T-helper 2 cell (primary cell): Measurements from ENCODE around the gene MPRIP.
A peak's percentile ranks its signal among the peaks of the same experiment; 100 is the strongest.
"Not testable (repeated sequence)": the region's sequence is repeated elsewhere in the genome, so short reads cannot be mapped to it uniquely, and the experiment has no call there.

ENCODE experiments used
- DNase-seq, 5 experiments: peaks; one replicate each; pipeline versions ENCODE4 v3.0.0 to v3.0.0-alpha.2; 2012 to 2022
- total RNA-seq, 2 donors: gene quantifications; one replicate each; lab custom pipeline; 2026; lab: John Stamatoyannopoulos, UW

Gene MPRIP, protein sequence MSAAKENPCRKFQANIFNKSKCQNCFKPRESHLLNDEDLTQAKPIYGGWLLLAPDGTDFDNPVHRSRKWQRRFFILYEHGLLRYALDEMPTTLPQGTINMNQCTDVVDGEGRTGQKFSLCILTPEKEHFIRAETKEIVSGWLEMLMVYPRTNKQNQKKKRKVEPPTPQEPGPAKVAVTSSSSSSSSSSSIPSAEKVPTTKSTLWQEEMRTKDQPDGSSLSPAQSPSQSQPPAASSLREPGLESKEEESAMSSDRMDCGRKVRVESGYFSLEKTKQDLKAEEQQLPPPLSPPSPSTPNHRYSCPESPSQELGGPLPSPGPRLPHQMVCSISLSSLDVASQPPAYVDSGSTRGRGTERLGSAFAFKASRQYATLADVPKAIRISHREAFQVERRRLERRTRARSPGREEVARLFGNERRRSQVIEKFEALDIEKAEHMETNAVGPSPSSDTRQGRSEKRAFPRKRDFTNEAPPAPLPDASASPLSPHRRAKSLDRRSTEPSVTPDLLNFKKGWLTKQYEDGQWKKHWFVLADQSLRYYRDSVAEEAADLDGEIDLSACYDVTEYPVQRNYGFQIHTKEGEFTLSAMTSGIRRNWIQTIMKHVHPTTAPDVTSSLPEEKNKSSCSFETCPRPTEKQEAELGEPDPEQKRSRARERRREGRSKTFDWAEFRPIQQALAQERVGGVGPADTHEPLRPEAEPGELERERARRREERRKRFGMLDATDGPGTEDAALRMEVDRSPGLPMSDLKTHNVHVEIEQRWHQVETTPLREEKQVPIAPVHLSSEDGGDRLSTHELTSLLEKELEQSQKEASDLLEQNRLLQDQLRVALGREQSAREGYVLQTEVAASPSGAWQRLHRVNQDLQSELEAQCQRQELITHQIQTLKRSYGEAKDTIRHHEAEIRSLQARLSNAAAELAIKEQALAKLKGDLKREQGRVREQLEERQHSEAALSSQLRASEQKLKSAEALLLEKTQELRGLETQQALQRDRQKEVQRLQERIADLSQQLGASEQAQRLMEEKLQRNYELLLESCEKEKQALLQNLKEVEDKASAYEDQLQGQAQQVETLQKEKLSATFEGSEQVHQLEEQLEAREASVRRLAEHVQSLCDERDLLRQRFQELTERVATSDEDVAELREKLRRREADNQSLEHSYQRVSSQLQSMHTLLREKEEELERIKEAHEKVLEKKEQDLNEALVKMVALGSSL (N-terminal part only)
- 240 to 283 reads per million in 2 donors for total RNA-seq

DNA sequence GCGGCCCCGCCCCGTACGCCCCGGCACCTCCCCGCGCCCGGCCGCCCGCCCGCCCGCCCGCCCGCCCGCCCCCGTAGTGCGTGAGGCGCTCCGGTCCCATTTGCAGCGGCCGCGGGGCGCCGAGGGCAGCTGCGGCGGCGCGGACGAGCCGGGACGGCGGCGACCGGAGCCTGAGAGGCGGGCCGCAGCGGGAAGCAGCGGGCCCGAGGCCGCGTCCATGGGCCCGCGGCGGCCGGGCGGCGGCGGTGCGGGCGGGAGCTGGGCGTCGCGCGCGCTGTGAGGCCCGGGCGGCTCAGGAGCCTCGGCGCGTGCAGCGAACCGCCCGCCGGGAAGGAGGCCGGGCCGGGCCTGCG is at the start of gene MPRIP:
MPRIP (plus strand) TSS at position 74 of the 353 bp plus-strand sequence. CDS start 392 bp downstream, outside the sequence.
- DNase-seq = no peak

DNA sequence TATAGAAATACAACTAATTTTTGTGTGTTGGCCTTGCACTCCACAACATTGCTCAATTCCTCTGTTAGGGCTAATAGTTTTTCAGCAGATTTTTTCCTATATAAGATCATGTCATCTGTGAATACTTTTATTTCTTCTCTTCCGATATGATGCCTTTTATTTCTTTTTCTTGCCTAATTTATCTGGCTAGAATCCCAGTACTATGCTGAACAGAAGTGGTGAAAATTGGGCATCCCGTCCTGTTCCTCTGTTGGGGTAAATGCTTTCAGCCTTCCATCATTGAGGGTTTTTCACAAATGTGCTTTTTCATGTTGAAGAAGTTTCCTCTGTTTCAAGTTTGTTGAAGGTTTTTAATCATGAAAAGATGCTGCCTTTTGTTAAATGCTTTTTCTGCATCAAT is 47.6 kb upstream of the MPRIP start:
- no peak for DNase-seq

DNA sequence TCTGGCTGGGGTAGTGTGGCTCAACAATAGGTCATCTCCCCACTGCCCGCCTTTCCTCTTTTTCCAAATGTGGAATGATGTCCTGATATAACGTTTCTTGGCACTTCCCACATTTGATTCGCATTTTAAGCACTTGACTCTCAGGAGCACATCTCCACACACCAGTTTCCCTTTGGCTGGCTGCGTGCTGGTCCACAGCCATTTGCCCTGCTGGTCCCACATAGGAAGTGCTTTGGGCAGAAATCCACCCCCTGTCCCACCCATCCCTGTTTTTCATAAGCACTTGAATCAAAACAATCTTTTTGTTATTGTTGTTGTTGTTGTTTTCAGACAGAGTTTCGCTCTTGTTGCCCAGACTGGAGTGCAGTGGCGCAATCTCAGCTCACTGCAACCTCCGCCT is 46.3 kb upstream of the MPRIP start:
- DNase-seq = no peak

GRCh38 chr17:16996726-16997125 is 45.5 kb upstream of the MPRIP start:
- DNase-seq = not testable (repeated sequence)

DNA sequence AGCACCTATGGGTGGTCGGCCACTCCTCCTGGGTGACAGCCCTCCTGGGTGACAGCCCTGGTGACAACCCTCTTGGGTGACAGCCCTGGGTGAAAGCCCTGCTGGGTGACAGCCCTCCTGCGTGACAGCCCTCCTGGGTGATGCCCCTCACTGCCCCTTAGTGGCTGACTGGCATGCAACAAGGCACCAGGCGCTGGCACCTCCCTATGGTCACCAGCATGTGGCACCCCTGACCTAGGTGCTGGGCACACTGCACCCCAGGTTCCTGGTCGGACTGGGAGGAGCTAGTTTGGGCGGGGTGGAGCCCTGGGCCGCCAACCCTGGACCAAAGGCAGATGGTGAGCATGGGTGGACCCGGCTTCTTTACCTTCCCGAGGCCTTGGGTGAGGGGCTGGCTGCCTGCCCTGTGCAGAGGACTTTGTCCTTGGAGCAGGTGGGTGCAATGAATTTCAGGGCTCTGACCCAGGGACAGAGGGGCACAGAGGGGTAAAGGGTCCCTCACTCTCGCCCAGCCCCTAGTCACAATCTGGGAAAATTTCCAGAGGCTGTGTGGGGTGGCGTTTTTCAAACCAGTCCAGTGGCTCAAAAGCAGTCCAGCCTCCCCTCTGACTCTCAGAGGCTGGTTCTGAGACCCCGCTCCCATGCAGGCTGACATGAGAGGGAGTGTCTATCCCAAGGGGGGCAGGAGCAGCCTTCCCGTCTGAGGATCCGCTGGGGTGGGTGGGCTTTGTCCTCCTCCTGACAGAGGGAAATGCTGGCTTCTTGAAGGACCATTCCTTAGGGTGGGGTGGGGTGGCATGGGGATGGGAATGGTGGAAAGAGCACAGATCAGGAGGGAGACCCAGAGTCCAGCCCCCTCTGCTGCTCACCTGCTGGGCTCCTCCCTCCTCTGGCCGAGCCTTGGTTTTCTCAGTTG is 44.5 kb upstream of the MPRIP start:
- DNase-seq = peak in 1 of 5 experiments; percentile 62

- DNase-seq = no peak
These were observed 42.2 kb upstream of the MPRIP start for GRCh38 chr17:16999931-17000625.

DNA sequence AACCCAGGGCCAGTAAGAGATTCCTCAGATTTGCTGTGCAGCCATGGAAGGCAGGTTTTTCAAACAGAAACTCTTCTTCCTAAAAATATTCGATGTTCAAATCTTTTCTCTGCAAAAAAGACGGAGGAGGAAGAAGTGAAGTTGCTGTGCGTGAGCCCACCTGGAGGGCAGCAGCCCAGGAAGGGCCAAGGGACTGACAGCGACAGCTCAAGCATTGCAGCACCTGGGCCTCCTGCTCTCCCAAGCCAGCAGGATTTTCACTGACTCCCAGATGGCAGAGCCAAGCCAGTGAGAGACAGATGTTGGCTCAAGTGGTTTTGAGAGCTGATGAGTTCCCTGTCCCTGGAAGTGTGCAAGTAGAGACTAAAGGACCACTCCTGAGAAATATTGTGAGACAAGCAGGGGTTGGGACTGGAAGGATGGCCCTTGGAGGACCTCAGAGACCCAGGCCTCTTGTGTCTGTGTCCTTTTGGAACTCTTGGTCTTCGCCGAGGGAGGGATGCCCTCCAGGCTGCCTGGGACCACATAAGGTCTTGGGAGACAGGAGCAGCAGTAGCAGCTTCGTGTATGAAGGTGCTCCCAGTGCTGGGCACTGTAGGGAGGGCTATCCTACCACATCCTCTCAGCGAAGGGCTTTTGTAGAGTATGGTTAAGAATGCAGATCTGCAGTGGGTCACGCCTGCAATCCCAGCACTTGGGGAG is 41.0 kb upstream of the MPRIP start:
- no peak for DNase-seq

- DNase-seq = peak; percentile 56 to 70 (median 65)
These were observed 40.3 kb upstream of the MPRIP start for GRCh38 chr17:17001874-17002520.

GRCh38 chr17:17002731-17003715 is 39.2 kb upstream of the MPRIP start:
- DNase-seq = not testable (repeated sequence)

- DNase-seq = no peak
These were observed 37.8 kb upstream of the MPRIP start for GRCh38 chr17:17004251-17004996.

DNA sequence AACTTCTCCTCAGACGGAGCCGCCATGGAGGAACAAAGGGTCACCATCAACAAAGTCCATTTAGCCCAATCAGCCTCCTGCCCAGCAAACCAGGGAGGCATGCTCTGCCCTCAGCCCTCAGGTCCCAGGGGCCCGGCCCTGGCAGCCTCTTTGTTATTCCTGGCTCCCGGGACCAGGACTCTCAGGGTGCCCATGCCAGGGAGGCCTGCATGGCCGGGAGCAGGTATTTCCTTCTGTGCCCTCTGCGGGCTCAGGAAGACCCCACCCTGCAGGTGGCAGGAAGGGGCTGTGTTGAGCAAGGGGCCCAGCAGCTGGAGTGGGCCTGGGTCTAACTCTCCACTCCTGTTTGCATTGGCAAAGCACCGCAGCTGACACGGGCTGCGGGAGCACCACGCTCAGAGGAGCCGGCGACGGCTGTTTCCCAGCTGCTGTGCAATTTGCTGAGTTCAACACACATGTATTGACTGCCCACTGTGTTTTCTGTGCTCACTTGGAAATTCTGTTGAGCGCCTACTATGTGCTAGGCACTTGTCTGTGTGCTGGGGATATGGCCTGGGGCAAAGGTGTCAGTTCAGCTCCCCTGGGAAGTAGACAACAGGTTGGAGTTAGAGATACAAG is 37.2 kb upstream of the MPRIP start:
- DNase-seq = not testable (repeated sequence)

- DNase-seq = not testable (repeated sequence)
These were observed 34.4 kb upstream of the MPRIP start for GRCh38 chr17:17007891-17008290.

DNA sequence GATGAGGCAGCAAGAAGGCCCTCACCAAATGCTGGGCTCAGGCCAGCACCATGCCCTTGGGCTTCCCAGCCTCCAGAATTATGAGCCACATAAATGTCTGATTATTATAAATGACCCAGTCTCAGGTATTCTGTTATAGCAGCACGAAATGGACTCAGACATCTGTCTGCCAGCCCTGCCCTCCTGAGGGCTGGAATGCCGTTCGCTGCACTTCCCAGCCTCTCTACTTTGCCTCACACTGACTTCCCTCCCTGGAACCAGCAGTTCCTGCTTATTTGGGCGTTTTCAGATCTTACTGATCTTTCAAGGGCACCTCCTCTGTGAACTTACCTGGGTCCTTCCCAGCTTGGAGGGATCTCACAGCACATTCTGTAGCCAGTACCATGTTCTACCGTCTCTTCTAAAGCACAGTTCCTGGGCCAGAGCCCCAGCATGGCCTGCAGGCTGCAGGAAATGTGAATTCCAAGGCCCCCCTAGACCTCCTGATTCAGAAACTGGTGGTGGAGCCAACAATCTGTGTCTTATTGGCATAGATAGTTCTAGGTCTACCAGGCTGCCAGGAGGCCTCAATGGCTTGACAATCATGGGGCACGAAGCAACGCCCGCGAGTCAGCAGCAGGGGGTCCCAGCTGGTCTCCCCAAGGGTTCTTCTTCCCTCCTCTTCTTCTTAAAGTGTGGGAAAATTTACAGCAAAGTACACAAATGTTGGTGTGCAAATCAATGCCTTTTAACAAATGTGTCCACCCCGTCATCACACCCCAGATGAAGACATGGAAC is 33.4 kb upstream of the MPRIP start:
- not testable (repeated sequence) for DNase-seq

GRCh38 chr17:17009972-17010371 is 32.3 kb upstream of the MPRIP start:
- not testable (repeated sequence) for DNase-seq

DNA sequence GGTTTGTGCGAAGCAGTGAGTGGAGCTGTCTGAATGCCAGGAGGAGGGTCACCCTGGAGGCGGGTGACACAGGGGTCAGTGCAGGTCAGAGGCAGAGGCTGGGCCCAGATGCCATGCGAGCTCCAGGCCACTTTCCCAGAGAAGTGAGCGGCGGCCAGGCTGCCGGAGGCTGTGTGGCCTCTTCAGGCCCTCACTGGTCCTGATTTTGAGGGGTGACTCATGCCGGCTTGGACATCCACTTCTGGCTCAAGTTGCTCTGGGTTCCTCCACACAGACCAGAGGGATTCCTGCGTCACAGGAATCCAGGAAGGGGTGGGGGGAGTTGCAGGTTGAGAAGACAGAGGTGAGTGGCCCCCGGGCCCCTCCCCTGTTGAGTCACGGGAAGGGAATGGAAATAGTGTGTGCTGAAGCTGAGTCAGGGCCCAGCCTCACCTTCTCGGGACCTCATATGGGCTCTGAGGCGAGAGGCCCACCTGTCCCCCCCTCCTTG is 31.7 kb upstream of the MPRIP start:
- not testable (repeated sequence) for DNase-seq
